OCI-LY3 (cell line): ENCODE results near the gene TXNL4A.
"Not testable (repeated sequence)": the region's sequence is repeated elsewhere in the genome, so short reads cannot be mapped to it uniquely, and the experiment has no call there.

ENCODE experiments used
- H2AFZ ChIP-seq: fragments of 200-600, 300-600 bp; shearing (Covaris generic); 2 replicates; pipeline ENCODE4 v1.6.0; 2014; ENCODE audit warnings: antibody characterized with exemption, low read depth, low read length
- H3K27ac ChIP-seq: fragments of 200-600, 300-600 bp; sonication (generic); 2 replicates; pipeline ENCODE4 v1.5.1; 2014; ENCODE audit warnings: mild to moderate bottlenecking, low read length, moderate library complexity, mixed read lengths
- H3K27me3 ChIP-seq: fragments of 200-600, 300-600 bp; sonication (generic); 2 replicates; pipeline ENCODE4 v1.6.1; 2014; ENCODE audit warnings: low read depth, low read length, mixed read lengths
- H3K36me3 ChIP-seq: fragments of 200-600, 300-600 bp; sonication (generic); replicated peaks from 2 replicates; pipeline ENCODE3; 2014; ENCODE audit warnings: low read depth, low read length, mixed read lengths
- H3K4me1 ChIP-seq: fragments of 300-600, 200-600 bp; sonication (generic); 2 replicates; pipeline ENCODE4 v1.6.1; 2014; ENCODE audit warnings: low read length, mixed read lengths
- H3K4me2 ChIP-seq: fragments of 200-600, 300-600 bp; sonication (generic); 2 replicates; pipeline ENCODE4 v1.6.1; 2014; ENCODE audit warnings: low read length, mixed read lengths
- H3K4me3 ChIP-seq: fragments of 300-600, 200-600 bp; sonication (generic); 2 replicates; pipeline ENCODE4 v1.5.1; 2014; ENCODE audit warnings: antibody characterized with exemption, mild to moderate bottlenecking, low read length, moderate library complexity
- H3K79me2 ChIP-seq: fragments of 300-600, 200-600 bp; shearing (Covaris generic); 2 replicates; pipeline ENCODE4 v1.6.1; 2014; ENCODE audit warnings: mild to moderate bottlenecking, low read length, mixed read lengths
- H3K9ac ChIP-seq: fragments of 300-600, 200-600 bp; shearing (Covaris generic); 2 replicates; pipeline ENCODE4 v1.6.0; 2014; ENCODE audit warnings: mild to moderate bottlenecking, low read length, moderate library complexity
- H3K9me3 ChIP-seq: fragments of 200-600, 300-600 bp; shearing (Covaris generic); 2 replicates; pipeline ENCODE4 v1.6.1; 2014; ENCODE audit warnings: low read length, mixed read lengths; ENCODE audit not compliant: insufficient read depth
- H4K20me1 ChIP-seq: fragments of 200-600, 300-600 bp; sonication (generic); 2 replicates; pipeline ENCODE4 v1.6.1; 2016; ENCODE audit warnings: low read length, mixed read lengths; ENCODE audit not compliant: insufficient read depth
- CTCF ChIP-seq: fragments of 200-600, 300-600 bp; sonication (generic); IDR thresholded peaks from 2 replicates; pipeline ENCODE4 v1.5.1; 2014; ENCODE audit warnings: antibody characterized with exemption, low read length, low read depth
- EZH2phosphoT487 ChIP-seq: fragments of 200-600 bp; shearing (Covaris generic); IDR thresholded peaks from 2 replicates; pipeline ENCODE4 v1.6.1; 2018; ENCODE audit warnings: antibody characterized with exemption, mixed run types, low read depth

Gene TXNL4A

GRCh38 chr18:80026363-80026762, 38.0 kb upstream of the TXNL4A start:
- no peak overlapping the region for H3K4me2 ChIP-seq

GRCh38 chr18:80023173-80023572, 34.8 kb upstream of the TXNL4A start:
- H3K27ac ChIP-seq: no peak overlapping the region
- H3K9ac ChIP-seq: no peak overlapping the region
- no peaks in the 10 kb centered on the region for H4K20me1 ChIP-seq
- H3K4me3 ChIP-seq: no peak overlapping the region
- H3K79me2 ChIP-seq: no peaks in the 10 kb centered on the region
- no peak overlapping the region for H3K4me2 ChIP-seq
- no peaks in the 10 kb centered on the region for H3K4me1 ChIP-seq
- TF ChIP-seq CTCF (peak; percentile 60), EZH2phosphoT487 (no peak)
- peaks cover 80% of the 10 kb centered on the region for H3K9me3 ChIP-seq
- no peaks in the 10 kb centered on the region; the same call in 1 of the 2 replicates for H3K27me3 ChIP-seq
- H2AFZ ChIP-seq: no peak overlapping the region
- peaks cover 16% of the 10 kb centered on the region for H3K36me3 ChIP-seq

More at GRCh38 chr18:80026363-80026762, 38.0 kb upstream of the TXNL4A start:
- no peak overlapping the region for H3K4me3 ChIP-seq
- no peak overlapping the region for H3K9ac ChIP-seq
- H3K9me3 ChIP-seq: peaks cover 56% of the 10 kb centered on the region
- H3K27ac ChIP-seq: no peak overlapping the region
- H4K20me1 ChIP-seq: no peaks in the 10 kb centered on the region
- H2AFZ ChIP-seq: no peak overlapping the region
- TF ChIP-seq EZH2phosphoT487 (no peak), CTCF (no peak)
- no peaks in the 10 kb centered on the region for H3K27me3 ChIP-seq
- peaks cover 16% of the 10 kb centered on the region for H3K36me3 ChIP-seq
- no peaks in the 10 kb centered on the region for H3K4me1 ChIP-seq
- H3K79me2 ChIP-seq: no peaks in the 10 kb centered on the region

- no peak overlapping the region for H3K27ac ChIP-seq
- no peaks in the 10 kb centered on the region; the same call in 1 of the 2 replicates for H3K27me3 ChIP-seq
- H3K4me1 ChIP-seq: no peaks in the 10 kb centered on the region
- TF ChIP-seq EZH2phosphoT487: 0 out of 2 replicates have a peak, but pooled peaks have one; percentile 42
- no peak for TF ChIP-seq CTCF
- no peaks in the 10 kb centered on the region for H3K79me2 ChIP-seq
- no peaks in the 10 kb centered on the region for H4K20me1 ChIP-seq
- H3K9me3 ChIP-seq: peaks cover 80% of the 10 kb centered on the region
- no peak overlapping the region for H3K4me3 ChIP-seq
- H2AFZ ChIP-seq: no peak overlapping the region
- H3K9ac ChIP-seq: no peak overlapping the region
- peaks cover 16% of the 10 kb centered on the region for H3K36me3 ChIP-seq
- H3K4me2 ChIP-seq: no peak overlapping the region
Measured at GRCh38 chr18:80022613-80023012, 34.2 kb upstream of the TXNL4A start.

GRCh38 chr18:80012714-80013113, 24.4 kb upstream of the TXNL4A start:
- Histone ChIP-seq H3K4me1 (no peaks in the 10 kb centered on the region), H3K79me2 (no peaks in the 10 kb centered on the region), H2AFZ (no peak overlapping the region), H3K4me3 (no peak overlapping the region), H4K20me1 (no peaks in the 10 kb centered on the region), H3K36me3 (no peaks in the 10 kb centered on the region), H3K27ac (no peak overlapping the region), H3K4me2 (no peak overlapping the region), H3K9ac (no peak overlapping the region), H3K9me3 (peaks cover 4% of the 10 kb centered on the region; the same call in 1 of the 2 replicates), H3K27me3 (no peaks in the 10 kb centered on the region)
- no peak for TF ChIP-seq CTCF
- TF ChIP-seq EZH2phosphoT487: no peak

GRCh38 chr18:80011496-80012137, 23.3 kb upstream of the TXNL4A start:
- H3K27ac ChIP-seq, H2AFZ ChIP-seq, H3K9ac ChIP-seq, H3K4me1 ChIP-seq, H3K4me3 ChIP-seq, H3K36me3 ChIP-seq, H3K79me2 ChIP-seq, H3K4me2 ChIP-seq, H3K27me3 ChIP-seq, H3K9me3 ChIP-seq, H4K20me1 ChIP-seq: not testable (repeated sequence)
